RWPE2 (cell line): ENCODE measurements around the gene TMA7.

Experiments used
- ATAC-seq: fragments of 200-7000 bp; cut with Tn5 transposase; 3 replicates; pipeline ENCODE4 v1.9.1; 2021; ENCODE audit warnings: low read depth
- DNase-seq: peaks from one replicate; pipeline ENCODE4 v3.0.0-alpha.2; 2020; ENCODE audit warnings: low spot score
- H3K27ac ChIP-seq: fragments of 450-650 bp; 2 replicates; pipeline ENCODE4 v1.5.1; 2017; ENCODE audit warnings: mild to moderate bottlenecking; ENCODE audit not compliant: poor library complexity, severe bottlenecking
- H3K27me3 ChIP-seq: fragments of 250-450 bp; sonication (Bioruptor Pico); 2 replicates; pipeline ENCODE4 v1.5.1; 2021; ENCODE audit warnings: mild to moderate bottlenecking, moderate library complexity; ENCODE audit not compliant: insufficient read depth, poor library complexity, severe bottlenecking
- H3K36me3 ChIP-seq: fragments of 250-450 bp; sonication (Bioruptor Pico); 2 replicates; pipeline ENCODE4 v1.5.1; 2020; ENCODE audit warnings: low read depth, mild to moderate bottlenecking, moderate library complexity
- H3K4me1 ChIP-seq: fragments of 250-450 bp; sonication (Bioruptor Pico); 2 replicates; pipeline ENCODE4 v1.5.1; 2021; ENCODE audit warnings: mild to moderate bottlenecking, moderate library complexity; ENCODE audit not compliant: insufficient read depth, poor library complexity, severe bottlenecking
- H3K4me3 ChIP-seq: fragments of 250-450 bp; sonication (Bioruptor Pico); 2 replicates; pipeline ENCODE4 v1.5.1; 2021; ENCODE audit warnings: mild to moderate bottlenecking, moderate library complexity; ENCODE audit not compliant: severe bottlenecking
- H3K9me3 ChIP-seq: fragments of 250-450 bp; sonication (Bioruptor Pico); 2 replicates; pipeline ENCODE4 v1.5.1; 2021; ENCODE audit warnings: mild to moderate bottlenecking, moderate library complexity; ENCODE audit not compliant: severe bottlenecking
- CTCF ChIP-seq: fragments of 450-650 bp; IDR thresholded peaks from one replicate; pipeline ENCODE4 v1.5.1; 2017; ENCODE audit warnings: mild to moderate bottlenecking, moderate library complexity; ENCODE audit not compliant: poor library complexity, severe bottlenecking

TMA7 gene

DNA sequence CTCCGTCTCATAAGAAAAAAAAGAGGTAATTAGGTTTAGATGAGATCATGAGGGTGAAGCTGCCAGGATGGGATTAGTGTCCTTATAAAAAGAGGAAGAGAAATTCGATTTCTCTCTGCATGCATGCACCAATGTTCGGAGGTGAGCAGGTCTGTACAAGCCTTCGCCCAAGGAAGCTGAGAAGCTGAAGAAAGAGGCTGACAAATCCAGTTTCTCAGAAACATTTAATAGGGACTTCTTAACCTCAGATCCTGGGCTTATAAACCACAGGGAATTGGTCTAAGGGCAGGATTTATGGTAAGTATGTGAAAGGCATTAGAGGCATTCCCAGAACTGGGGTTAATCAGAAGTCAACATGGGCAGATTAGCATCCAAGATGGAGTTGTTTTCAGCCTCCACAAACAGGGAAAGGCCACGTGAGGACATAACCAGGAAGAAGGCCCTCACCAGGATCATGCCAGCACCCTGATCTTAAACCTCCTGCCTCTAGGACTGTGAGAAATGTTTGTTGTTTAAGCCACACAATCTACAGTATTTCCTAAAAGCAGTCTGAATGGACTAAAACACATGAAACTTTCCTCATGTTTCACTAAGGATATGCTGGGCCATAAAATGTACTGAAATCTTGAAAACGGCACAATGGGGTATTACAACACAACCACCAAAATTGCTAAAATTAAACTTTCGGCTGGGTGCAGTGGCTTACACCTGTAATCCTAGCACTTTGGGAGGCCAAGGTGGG is 52.6 kb downstream of the TMA7 start:
- Histone ChIP-seq H3K27ac (peak overlapping the region; percentile 86), H3K4me3 (no peak overlapping the region), H3K27me3 (no peaks in the 10 kb centered on the region), H3K36me3 (peaks cover 11% of the 10 kb centered on the region; the same call in 1 of the 2 replicates), H3K4me1 (peaks cover 17% of the 10 kb centered on the region), H3K9me3 (no peaks in the 10 kb centered on the region)
- ATAC-seq: peak; percentile 90
- DNase-seq: peak; percentile 67
- TF ChIP-seq CTCF: no peak

DNA sequence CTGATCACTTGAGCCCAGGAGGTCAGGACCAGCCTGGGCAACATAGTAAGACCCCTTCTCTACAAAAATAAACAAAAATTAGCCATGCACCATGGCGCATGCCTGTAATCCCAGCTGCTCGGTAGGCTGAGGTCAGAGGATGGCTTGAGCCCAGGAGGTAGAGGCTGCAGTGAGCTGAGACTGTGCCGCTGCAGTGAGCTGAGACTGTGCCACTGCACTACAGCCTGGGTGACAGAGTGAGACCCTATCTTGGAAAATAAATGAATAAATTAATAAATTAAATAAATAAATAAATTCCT is 53.1 kb downstream of the TMA7 start:
- ATAC-seq: no peak
- TF ChIP-seq CTCF: no peak
- H3K27ac ChIP-seq: peak overlapping the region; percentile 86

More for the DNA sequence above, 53.1 kb downstream of the TMA7 start:
- Histone ChIP-seq H3K9me3 (no peaks in the 10 kb centered on the region), H3K36me3 (peaks cover 14% of the 10 kb centered on the region; the same call in 1 of the 2 replicates), H3K27me3 (no peaks in the 10 kb centered on the region), H3K4me1 (peaks cover 17% of the 10 kb centered on the region), H3K4me3 (no peak overlapping the region)
- no peak for DNase-seq
